Thyroid gland (tissue), 4 donors: ENCODE results near the gene AFF3.

Experiments
- POLR2A ChIP-seq, 2 donors: fragments of 450-650 bp; IDR thresholded peaks; one replicate each; pipeline ENCODE4 v1.6.1; 2017; ENCODE audit warnings: antibody characterized with exemption in 2 of 2, mild to moderate bottlenecking in 2 of 2, moderate library complexity in 1 of 2
- TF ChIP-seq, protein P1 (sequence below), 6 experiments: fragments of 200-600 bp in 3 of 6; fragments of 450-650 bp in 3 of 6; sonication (generic) in 3 of 6; IDR thresholded peaks; one replicate each; pipeline ENCODE4 v1.5.1; 2016 to 2019; ENCODE audit warnings: antibody characterized with exemption in 6 of 6, mild to moderate bottlenecking in 2 of 6, inconsistent platforms in 1 of 6, moderate library complexity in 1 of 6

DNA sequence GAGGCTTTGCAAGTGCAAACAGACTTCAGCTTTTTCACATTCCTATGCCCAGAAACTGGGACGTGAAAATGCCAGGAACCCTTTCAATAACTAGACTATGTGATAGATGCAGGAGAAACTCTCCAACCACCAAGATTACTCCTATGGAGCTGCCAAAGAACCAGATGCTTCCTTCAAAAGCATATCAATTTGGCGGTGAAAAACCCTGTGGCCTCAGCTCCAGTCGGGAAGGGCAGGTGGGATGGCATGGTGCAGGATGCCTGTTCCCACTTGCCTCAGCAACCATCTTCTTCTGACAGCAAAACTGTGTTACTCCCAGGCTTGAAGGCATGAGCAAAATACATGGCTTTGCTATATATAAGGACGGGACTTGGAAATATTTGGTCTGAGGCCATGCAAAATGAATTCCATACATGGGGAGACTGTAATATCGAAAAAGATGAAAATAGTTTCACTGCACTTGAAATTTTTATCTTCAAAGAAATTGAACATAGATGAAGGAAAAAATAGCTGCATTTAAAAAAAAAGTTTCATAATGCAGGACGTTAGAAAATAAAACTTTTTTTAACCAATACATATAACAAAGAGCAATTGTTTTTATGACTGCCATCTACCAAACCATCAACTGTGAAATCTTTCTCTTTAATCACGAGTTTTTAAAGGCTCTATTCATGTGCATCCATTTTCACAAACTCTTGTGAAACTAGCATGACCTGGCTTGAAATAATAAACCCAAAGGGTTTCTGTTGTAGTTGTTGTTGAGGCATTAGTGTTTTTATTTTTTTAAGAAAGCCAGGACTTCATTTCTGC is 99.1 kb downstream of the AFF3 start:
- TF ChIP-seq, protein P1, sequence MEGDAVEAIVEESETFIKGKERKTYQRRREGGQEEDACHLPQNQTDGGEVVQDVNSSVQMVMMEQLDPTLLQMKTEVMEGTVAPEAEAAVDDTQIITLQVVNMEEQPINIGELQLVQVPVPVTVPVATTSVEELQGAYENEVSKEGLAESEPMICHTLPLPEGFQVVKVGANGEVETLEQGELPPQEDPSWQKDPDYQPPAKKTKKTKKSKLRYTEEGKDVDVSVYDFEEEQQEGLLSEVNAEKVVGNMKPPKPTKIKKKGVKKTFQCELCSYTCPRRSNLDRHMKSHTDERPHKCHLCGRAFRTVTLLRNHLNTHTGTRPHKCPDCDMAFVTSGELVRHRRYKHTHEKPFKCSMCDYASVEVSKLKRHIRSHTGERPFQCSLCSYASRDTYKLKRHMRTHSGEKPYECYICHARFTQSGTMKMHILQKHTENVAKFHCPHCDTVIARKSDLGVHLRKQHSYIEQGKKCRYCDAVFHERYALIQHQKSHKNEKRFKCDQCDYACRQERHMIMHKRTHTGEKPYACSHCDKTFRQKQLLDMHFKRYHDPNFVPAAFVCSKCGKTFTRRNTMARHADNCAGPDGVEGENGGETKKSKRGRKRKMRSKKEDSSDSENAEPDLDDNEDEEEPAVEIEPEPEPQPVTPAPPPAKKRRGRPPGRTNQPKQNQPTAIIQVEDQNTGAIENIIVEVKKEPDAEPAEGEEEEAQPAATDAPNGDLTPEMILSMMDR (IDR thresholded peaks at IDR 0.05) = no peak
- no peak for TF ChIP-seq POLR2A (IDR thresholded peaks at IDR 0.05)
